Measurements from ENCODE around the gene TMEM150C.

TMEM150C gene

GRCh38 chr4:82493721-82494425 lies 67.9 kb downstream of the TMEM150C start:
- Histone ChIP-seq H3K27ac (no peak overlapping the region), H3K27me3 (no peaks in the 10 kb centered on the region), H3K9me3 (no peaks in the 10 kb centered on the region), H3K4me3 (ENCODE audit: low read depth in 1 of 2, low read length in 1 of 2) (no peak overlapping the region), H3K4me1 (ENCODE audit: control insufficient read depth in 1 of 2, insufficient read depth in 1 of 2, low read depth in 1 of 2, low read length in 1 of 2) (no peaks in the 10 kb centered on the region), H3K36me3 (no peaks in the 10 kb centered on the region)
- TF ChIP-seq CTCF (IDR thresholded peaks at IDR 0.05), result no peak

GRCh38 chr4:82491251-82491960 lies 70.4 kb downstream of the TMEM150C start:
- Histone ChIP-seq H3K36me3 (no peaks in the 10 kb centered on the region), H3K4me1 (ENCODE audit: control insufficient read depth in 1 of 2, insufficient read depth in 1 of 2, low read depth in 1 of 2, low read length in 1 of 2) (no peaks in the 10 kb centered on the region), H3K4me3 (ENCODE audit: low read depth in 1 of 2, low read length in 1 of 2) (no peak overlapping the region), H3K9me3 (no peaks in the 10 kb centered on the region), H3K27me3 (no peaks in the 10 kb centered on the region), H3K27ac (no peak overlapping the region)
- TF ChIP-seq CTCF (IDR thresholded peaks at IDR 0.05), result no peak

GRCh38 chr4:82489987-82490386 lies 71.8 kb downstream of the TMEM150C start:
- Histone ChIP-seq H3K4me1 (ENCODE audit: control insufficient read depth in 1 of 2, insufficient read depth in 1 of 2, low read depth in 1 of 2, low read length in 1 of 2) (no peaks in the 10 kb centered on the region), H3K27me3 (no peaks in the 10 kb centered on the region), H3K36me3 (no peaks in the 10 kb centered on the region), H3K4me3 (ENCODE audit: low read depth in 1 of 2, low read length in 1 of 2) (no peak overlapping the region), H3K27ac (no peak overlapping the region), H3K9me3 (no peaks in the 10 kb centered on the region)
- no peak for TF ChIP-seq CTCF (IDR thresholded peaks at IDR 0.05)

- no peaks in the 10 kb centered on the region for H3K9me3 ChIP-seq
- H3K27me3 ChIP-seq, result no peaks in the 10 kb centered on the region
- no peak for TF ChIP-seq CTCF (IDR thresholded peaks at IDR 0.05)
- no peaks in the 10 kb centered on the region for H3K36me3 ChIP-seq
- H3K4me3 ChIP-seq (ENCODE audit: low read depth in 1 of 2, low read length in 1 of 2), result no peak overlapping the region
- no peaks in the 10 kb centered on the region for H3K4me1 ChIP-seq (ENCODE audit: control insufficient read depth in 1 of 2, insufficient read depth in 1 of 2, low read depth in 1 of 2, low read length in 1 of 2)
- H3K27ac ChIP-seq, result no peak overlapping the region
Measured at GRCh38 chr4:82489076-82489475, 72.7 kb downstream of the TMEM150C start.

GRCh38 chr4:82484996-82485783 lies 76.6 kb downstream of the TMEM150C start:
- TF ChIP-seq CTCF (IDR thresholded peaks at IDR 0.05), result no peak
- H3K4me3 ChIP-seq (ENCODE audit: low read depth in 1 of 2, low read length in 1 of 2), result no peak overlapping the region
- no peaks in the 10 kb centered on the region for H3K9me3 ChIP-seq
- H3K36me3 ChIP-seq, result no peaks in the 10 kb centered on the region
- H3K27ac ChIP-seq, result no peak overlapping the region
- no peaks in the 10 kb centered on the region for H3K27me3 ChIP-seq
- no peaks in the 10 kb centered on the region for H3K4me1 ChIP-seq (ENCODE audit: control insufficient read depth in 1 of 2, insufficient read depth in 1 of 2, low read depth in 1 of 2, low read length in 1 of 2)

Data from neutrophil (primary cell).